HepG2 (cell line): Measurements from ENCODE around the gene CMTM4. TPM values are rescaled to one million over a fixed set of nuclear protein-coding genes. Genes with fewer than 3 reads are reported as not detected.

Source experiments
- ATAC-seq: fragments of 200-7000 bp; cut with Tn5 transposase; 3 replicates; pipeline ENCODE4 v1.9.1; 2020; ENCODE audit warnings: mild to moderate bottlenecking, moderate library complexity
- BruUV-seq: library from RNA; stranded (reverse); fragments of 400-500 nt; replicated peaks from 2 replicates; lab custom pipeline; 2021; lab: Mats Ljungman, UMichigan
- CTCF ChIA-PET: fragments of 300-600 bp; formaldehyde crosslinking; extraction: SDS; loops from one replicate; lab custom pipeline; 2021; ENCODE audit warnings: low total read pairs, inconsistent platforms, low intra/inter-chr PET ratio; lab: Yijun Ruan, JAX
- POLR2A ChIA-PET: fragments of 350-600 bp; sonication (Branson Sonifier 250); formaldehyde crosslinking; loops from one replicate; lab custom pipeline; 2020; ENCODE audit warnings: antibody characterized with exemption, inconsistent platforms; lab: Yijun Ruan, JAX
- DNase-seq: peaks from one replicate; pipeline ENCODE4 v3.0.0-alpha.2; 2015; ENCODE audit warnings: low spot score
- FAIRE-seq: peaks from 3 replicates; lab custom pipeline; 2011; peaks lifted over from hg19 to GRCh38; lab: Jason Lieb, UNC
- H2AFZ ChIP-seq: one replicate; pipeline ENCODE4 v1.6.1; 2011; ENCODE audit warnings: low read length, inconsistent platforms
- H3K27ac ChIP-seq: fragments of 300-600 bp; 3 replicates; pipeline ENCODE4 v1.8.0; 2011; ENCODE audit warnings: mixed run types, mild to moderate bottlenecking, mixed read lengths, low read length, inconsistent platforms; ENCODE audit not compliant: insufficient read depth; ENCODE audit errors: extremely low read length
- H3K27me3 ChIP-seq, 2 experiments: fragments of 200-600 bp in 1 of 2; 2 replicates in 1 of 2; 3 replicates in 1 of 2; pipeline versions ENCODE4 v1.6.0 to v1.8.0; 2011; ENCODE audit warnings: low read length in 2 of 2, mild to moderate bottlenecking in 2 of 2, moderate library complexity in 2 of 2, inconsistent platforms in 1 of 2; ENCODE audit not compliant: insufficient read depth in 2 of 2, control insufficient read depth in 1 of 2
- H3K36me3 ChIP-seq, 2 experiments: fragments of 200-600 bp in 1 of 2; replicated peaks in 1 of 2; 2 replicates in 1 of 2; 3 replicates in 1 of 2; pipeline versions ENCODE4 v1.5.1 to v1.8.0; 2011; ENCODE audit warnings: low read length in 2 of 2, inconsistent platforms in 1 of 2; ENCODE audit not compliant: insufficient read depth in 2 of 2, control insufficient read depth in 1 of 2
- H3K4me1 ChIP-seq: 2 replicates; pipeline ENCODE4 v1.5.1; 2012; ENCODE audit warnings: low read length, inconsistent platforms; ENCODE audit not compliant: insufficient read depth
- H3K4me2 ChIP-seq: 2 replicates; pipeline ENCODE4 v1.6.0; 2011; ENCODE audit warnings: low read depth, low read length, inconsistent platforms
- H3K4me3 ChIP-seq, 3 experiments: fragments of 200-600 bp in 1 of 3; sonication (generic), shearing (Covaris generic) in 1 of 3; replicated peaks in 1 of 3; 2 replicates each; pipeline ENCODE4 v1.5.1; 2011 to 2016; ENCODE audit warnings: low read length in 3 of 3, inconsistent platforms in 2 of 3, low read depth in 2 of 3, mild to moderate bottlenecking in 2 of 3, control low read depth in 1 of 3, mixed read lengths in 1 of 3; ENCODE audit not compliant: insufficient read depth in 1 of 3
- H3K79me2 ChIP-seq: one replicate; pipeline ENCODE4 v1.6.1; 2011; ENCODE audit warnings: low read length, inconsistent platforms; ENCODE audit not compliant: insufficient read depth
- H3K9ac ChIP-seq: 2 replicates; pipeline ENCODE4 v1.6.0; 2011; ENCODE audit warnings: mild to moderate bottlenecking, low read depth, low read length, inconsistent platforms; ENCODE audit not compliant: insufficient read depth
- H3K9me3 ChIP-seq: 2 replicates; pipeline ENCODE4 v1.5.1; 2012; ENCODE audit warnings: mild to moderate bottlenecking, low read length
- H4K20me1 ChIP-seq: 2 replicates; pipeline ENCODE4 v1.6.0; 2011; ENCODE audit warnings: inconsistent platforms, mild to moderate bottlenecking, low read length, moderate library complexity; ENCODE audit not compliant: insufficient read depth
- HNRNPK ChIP-seq: fragments of 200-400 bp; formaldehyde crosslinking; IDR thresholded peaks from 2 replicates; pipeline ENCODE4 v1.6.1; 2018; ENCODE audit warnings: low read length, low read depth, moderate library complexity, mild to moderate bottlenecking; ENCODE audit not compliant: poor library complexity, severe bottlenecking
- MAFK ChIP-seq, 2 experiments: IDR thresholded peaks in 1 of 2; conservative IDR thresholded peaks in 1 of 2; 2 replicates each; pipeline ENCODE4 v1.6.1; 2011; ENCODE audit warnings: improper control_type of control experiment in 2 of 2, low read length in 2 of 2
- RELA ChIP-seq: sonication (generic); formaldehyde crosslinking; IDR thresholded peaks from 2 replicates; pipeline ENCODE4 v1.4.0; 2020; ENCODE audit warnings: missing genetic modification reagents
- THRA ChIP-seq: sonication (generic); formaldehyde crosslinking; IDR thresholded peaks from 2 replicates; pipeline ENCODE4 v1.4.0; 2020; ENCODE audit warnings: missing genetic modification reagents, borderline replicate concordance
- ZBTB37 ChIP-seq: sonication (generic); formaldehyde crosslinking; IDR thresholded peaks from 2 replicates; pipeline ENCODE4 v1.4.0; 2020; ENCODE audit warnings: mild to moderate bottlenecking, missing genetic modification reagents
- ZNF574 ChIP-seq: sonication (generic); formaldehyde crosslinking; IDR thresholded peaks from 2 replicates; pipeline ENCODE4 v1.4.0; 2020; ENCODE audit warnings: missing genetic modification reagents
- WGBS: methylation state at CpG from one replicate; pipeline ENCODE4 v1.1.6; 2017; ENCODE audit warnings: low lambda C conversion rate; 5-methylcytosine and 5-hydroxymethylcytosine counted together
- in situ Hi-C: cut with HindIII; loops from 2 replicates; pipeline ENCODE4 v1.10.0; 2017; ENCODE audit warnings: low pct_unique_long_range_greater_than_20kb; ENCODE audit not compliant: extremely low pct_ligation_motif_present
- intact Hi-C: fragments of 100-400 bp; cut with micrococcal nuclease; formaldehyde crosslinking; loops from one replicate; pipeline ENCODE4 v1.10.0; 2022; ENCODE audit not compliant: unreplicated experiment
- polyA plus RNA-seq, 8 experiments: library from polyadenylated mRNA; depleted of rRNA in 3 of 8; stranded (reverse) in 7 of 8; unstranded in 1 of 8; fragments of >200 nt; fragmentation: Illumina TruSeq in 4 of 8; extraction: Trizol in 4 of 8; gene quantifications; 2 replicates each; pipeline versions ENCODE4 v1.2.1 to v1.2.3, GENCODE V29; 2011 to 2016; ENCODE audit warnings: low read depth in 4 of 8, missing spikeins in 1 of 8, mixed read lengths in 1 of 8; ENCODE audit not compliant: insufficient read depth in 1 of 8
- total RNA-seq, 5 experiments: library from RNA; depleted of rRNA; stranded (reverse); fragments of >200 nt; fragmentation: Illumina TruSeq; extraction: Trizol; gene quantifications; 2 replicates each; pipeline ENCODE4 v1.2.3, GENCODE V29; 2016; ENCODE audit warnings: low read depth in 1 of 5

CMTM4 gene
- total and polyA plus RNA-seq, 2 of the 13 experiments (the other 11 are each of a cell fraction or from before 2014, with no cell fraction given), result 32.0 to 36.3 TPM

GRCh38 chr16:66658143-66658859 is 38.2 kb downstream of the CMTM4 start:
- in situ Hi-C loops, result no loop called here
- POLR2A ChIA-PET, result no interaction called here
- ATAC-seq, result no peak

More at GRCh38 chr16:66658143-66658859, 38.2 kb downstream of the CMTM4 start:
- Histone ChIP-seq H2AFZ (no peak overlapping the region), H3K36me3 (no peaks in the 10 kb centered on the region), H4K20me1 (no peaks in the 10 kb centered on the region), H3K9me3 (no peaks in the 10 kb centered on the region), H3K27ac (no peak overlapping the region), H3K4me2 (no peak overlapping the region), H3K79me2 (no peaks in the 10 kb centered on the region), H3K27me3 (no peaks in the 10 kb centered on the region), H3K9ac (no peak overlapping the region), H3K4me3 (no peak overlapping the region), H3K4me1 (peaks cover 35% of the 10 kb centered on the region)
- intact Hi-C loops, result no loop called here
- DNase-seq (no peak), FAIRE-seq (no peak)
- WGBS, result 94% methylated on average over 6 of the region's 6 CpGs
- TF ChIP-seq ZBTB37 (no peak), THRA (no peak), RELA (CRISPR knock-in tag) (no peak), MAFK (conservative IDR thresholded peaks at IDR 0.05 in 1 of 2, IDR thresholded peaks at IDR 0.05 in 1 of 2; ENCODE audit: low read length in 2 of 2) (0 out of 4 replicates have a peak, but pooled peaks have one; percentile 11 to 18), ZNF574 (CRISPR knock-in tag) (peak; percentile 76), HNRNPK (peak; percentile 91)
- CTCF ChIA-PET, result interaction anchor here (0.7 kb wide), 1 partner anchor 209 kb away, joined by 5 read pairs; no protein-coding TSS in a partner anchor
- no TSS peak for BruUV-seq
